NCI-H1105 treated with DMSO at 0.1 percent for 48 hours (cell line): ENCODE measurements around the gene RNF157.
"Not testable (repeated sequence)": the region's sequence is repeated elsewhere in the genome, so short reads cannot be mapped to it uniquely, and the experiment has no call there.

Source experiments
- DNase-seq: peaks from one replicate; lab custom pipeline; 2025; lab: John Stamatoyannopoulos, UW

RNF157 gene

GRCh38 chr17:76232342-76232741 lies 8.0 kb downstream of the RNF157 start:
- DNase-seq, result peak; percentile 56

DNA sequence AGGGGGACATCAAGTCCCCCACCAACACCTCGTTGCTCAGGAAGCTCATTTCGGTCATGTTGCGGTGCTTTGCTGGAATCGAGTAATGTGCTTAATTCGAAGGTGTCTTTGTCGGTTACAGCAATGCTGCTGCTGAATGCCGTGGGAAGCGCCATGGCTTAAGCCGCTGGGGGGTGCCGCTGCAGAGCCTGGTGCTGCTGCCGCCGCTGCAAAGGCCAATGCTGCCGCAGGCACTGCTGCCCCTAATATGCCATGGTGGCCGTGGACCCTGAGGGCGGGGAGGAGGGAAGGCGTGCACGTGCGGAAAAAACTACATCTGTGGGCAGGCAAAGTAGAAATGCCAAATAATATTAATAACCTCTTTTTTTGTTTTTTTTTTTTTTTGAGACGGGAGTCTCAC lies 13.5 kb downstream of the RNF157 start:
- DNase-seq, result not testable (repeated sequence)

DNA sequence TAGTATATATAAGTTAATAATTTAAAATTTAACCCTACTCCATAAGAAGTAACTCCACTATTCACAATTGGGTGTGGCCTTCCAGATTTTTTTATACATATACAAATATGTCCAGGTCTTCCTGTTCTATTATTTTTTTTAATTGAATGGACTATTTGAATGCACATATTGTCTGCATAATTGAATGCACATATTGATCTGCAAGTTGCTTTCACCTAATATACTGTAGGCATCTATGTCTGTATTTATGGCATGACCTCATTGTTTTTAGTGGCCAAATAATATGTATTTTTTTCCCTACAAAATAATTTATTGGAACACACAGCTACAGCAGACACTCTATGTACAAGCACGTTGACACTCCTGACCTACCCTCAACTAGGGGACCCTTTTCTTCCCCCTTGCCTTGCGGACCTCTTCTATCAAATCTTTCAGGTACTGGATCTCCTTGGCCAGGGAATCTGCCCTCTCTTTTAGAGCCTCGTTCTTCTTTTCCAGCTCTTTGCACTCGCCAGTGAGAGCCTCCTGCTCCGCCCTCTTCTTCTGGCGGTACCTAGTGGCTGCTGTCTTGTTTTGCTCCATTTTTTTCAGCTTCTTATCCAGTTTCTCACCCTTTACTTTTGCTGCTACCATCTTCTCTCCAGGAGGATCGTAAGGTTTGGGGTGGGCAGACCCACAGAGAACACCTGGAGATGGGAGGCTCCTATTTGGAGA lies 14.8 kb downstream of the RNF157 start:
- DNase-seq, result not testable (repeated sequence)

GRCh38 chr17:76223802-76224201 lies 16.5 kb downstream of the RNF157 start:
- DNase-seq, result no peak

DNA sequence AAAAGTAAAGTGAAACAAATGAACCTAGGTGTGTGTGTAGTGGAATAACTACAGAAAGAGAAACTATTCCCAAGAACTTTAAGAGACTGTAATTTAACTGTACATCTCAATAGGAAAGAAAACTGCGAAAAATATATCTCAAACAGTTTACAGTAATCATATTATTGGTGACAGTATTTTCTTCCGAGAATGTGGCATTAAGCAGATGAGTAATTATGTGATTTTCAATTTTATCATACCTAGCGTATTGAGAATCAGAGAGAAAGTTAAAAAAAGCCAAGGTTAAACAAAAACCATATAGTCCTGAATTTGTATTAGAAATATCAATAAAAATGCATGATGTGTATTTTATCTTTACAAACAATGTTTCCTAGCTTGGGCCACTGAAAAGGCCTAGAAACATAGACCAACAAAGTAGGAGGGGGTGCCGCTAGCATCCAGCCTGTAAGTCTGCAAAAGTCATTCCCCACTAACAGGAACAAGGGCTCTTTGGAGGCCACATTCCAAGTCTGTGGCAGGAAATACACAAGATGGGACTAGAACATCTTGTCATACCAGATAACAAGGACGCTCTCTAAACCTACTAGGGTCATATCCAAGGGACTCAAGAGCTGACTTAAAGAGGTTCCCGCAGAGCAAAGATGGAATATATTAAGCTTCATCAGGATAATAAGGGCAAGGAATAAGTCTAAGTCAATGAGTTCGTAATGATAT lies 20.5 kb downstream of the RNF157 start:
- no peak for DNase-seq

DNA sequence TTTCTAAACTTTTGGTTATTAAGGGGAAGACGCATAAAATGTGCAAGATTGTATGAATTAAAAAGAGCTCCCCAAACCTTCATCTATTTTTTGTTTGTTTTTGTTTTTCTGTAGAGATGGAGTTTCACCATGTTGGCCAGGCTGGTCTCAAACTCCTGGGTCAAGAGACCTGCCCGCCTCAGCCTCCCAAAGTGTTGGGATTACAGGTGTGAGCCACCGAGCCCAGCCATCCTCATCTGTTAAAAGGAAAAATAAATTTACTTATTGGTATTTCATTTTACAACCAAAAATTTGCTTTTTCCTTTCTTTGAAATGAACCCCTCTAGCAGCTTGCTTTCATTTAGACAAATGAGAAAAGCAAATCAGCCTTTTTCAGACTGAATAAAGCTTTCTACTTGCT lies 23.2 kb downstream of the RNF157 start:
- no peak for DNase-seq

DNA sequence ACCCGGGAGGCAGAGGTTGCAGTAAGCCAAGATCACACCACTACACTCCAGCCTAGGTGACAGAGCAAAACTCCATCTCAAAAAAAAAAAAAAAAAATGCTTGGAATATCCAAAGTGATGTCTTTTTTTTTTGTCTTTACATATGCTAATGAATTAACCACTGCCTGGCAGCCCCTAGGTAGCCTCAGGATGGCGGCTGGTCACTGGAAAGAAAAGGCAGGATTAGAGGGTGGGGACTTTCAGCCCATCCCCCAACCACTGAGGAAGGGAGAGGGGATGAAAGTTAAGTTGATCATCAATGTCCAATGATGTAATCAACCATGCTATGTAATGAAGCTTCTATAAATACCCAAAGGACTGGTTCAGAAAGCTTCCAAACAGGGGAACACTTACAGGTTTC lies 26.8 kb downstream of the RNF157 start:
- no peak for DNase-seq

- no peak for DNase-seq
Observed at GRCh38 chr17:76208120-76208519, 32.2 kb downstream of the RNF157 start.

GRCh38 chr17:76207275-76208059 lies 32.8 kb downstream of the RNF157 start:
- DNase-seq, result no peak

- not testable (repeated sequence) for DNase-seq
Observed at GRCh38 chr17:76205542-76206144, 34.6 kb downstream of the RNF157 start.

DNA sequence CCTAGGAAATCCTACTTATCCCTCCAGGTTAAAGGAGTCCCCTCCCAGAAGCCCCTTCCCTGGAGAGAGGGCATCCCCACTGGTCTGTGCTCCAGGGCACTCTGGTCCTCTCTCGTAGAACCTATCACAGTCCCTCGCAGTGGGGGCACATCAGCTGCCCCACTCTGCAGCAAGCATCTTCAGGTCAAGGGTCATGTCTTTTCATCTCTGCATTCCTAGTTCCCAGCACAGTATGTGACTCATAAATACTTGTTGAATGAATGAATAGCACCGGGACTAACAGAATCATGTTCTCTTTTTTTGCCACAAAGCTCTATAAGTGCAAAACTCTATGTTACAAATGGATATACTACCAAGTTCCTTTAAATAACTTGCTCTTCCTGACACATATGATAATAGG lies 36.0 kb downstream of the RNF157 start:
- no peak for DNase-seq

GRCh38 chr17:76200354-76200753 lies 39.9 kb downstream of the RNF157 start:
- no peak for DNase-seq

DNA sequence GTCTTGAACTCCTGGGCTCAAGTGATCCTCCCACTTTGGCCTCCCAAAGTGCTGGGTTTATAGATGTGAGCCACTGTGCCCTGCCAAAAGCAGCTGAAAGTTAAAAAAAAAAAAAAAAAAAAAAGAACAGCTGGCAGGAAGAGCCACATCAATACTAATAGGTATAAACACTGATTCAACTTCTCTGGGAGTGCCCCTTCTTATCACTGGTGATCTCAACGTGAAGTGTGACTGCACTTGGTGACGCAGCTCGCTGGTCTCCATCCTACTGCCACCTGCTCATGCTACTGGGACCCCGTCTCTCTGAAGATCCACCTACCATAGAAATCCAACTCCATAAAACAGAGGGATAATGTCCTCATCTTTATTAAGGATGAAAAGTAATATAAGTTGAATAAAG lies 40.8 kb downstream of the RNF157 start:
- no peak for DNase-seq

GRCh38 chr17:76198702-76199101 lies 41.6 kb downstream of the RNF157 start:
- DNase-seq, result no peak

DNA sequence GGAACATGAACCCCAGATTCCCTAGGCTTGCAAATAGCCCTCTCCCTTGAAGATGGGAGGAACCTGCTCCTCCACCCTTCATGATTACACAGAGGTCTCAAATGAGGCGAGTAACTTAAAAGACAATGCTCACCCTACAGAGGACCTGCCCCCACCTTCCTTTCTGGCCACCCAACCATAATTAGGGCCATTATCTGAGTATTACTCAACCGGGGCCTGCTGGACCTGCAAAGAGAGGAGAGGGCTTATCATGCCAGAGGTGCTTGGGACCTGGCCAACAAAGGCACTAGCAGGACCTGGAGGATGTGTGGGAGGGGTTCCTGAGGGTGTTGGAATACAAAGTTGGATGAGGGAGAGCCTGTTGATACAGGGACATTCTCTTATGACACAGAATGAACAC lies 42.4 kb downstream of the RNF157 start:
- no peak for DNase-seq

DNA sequence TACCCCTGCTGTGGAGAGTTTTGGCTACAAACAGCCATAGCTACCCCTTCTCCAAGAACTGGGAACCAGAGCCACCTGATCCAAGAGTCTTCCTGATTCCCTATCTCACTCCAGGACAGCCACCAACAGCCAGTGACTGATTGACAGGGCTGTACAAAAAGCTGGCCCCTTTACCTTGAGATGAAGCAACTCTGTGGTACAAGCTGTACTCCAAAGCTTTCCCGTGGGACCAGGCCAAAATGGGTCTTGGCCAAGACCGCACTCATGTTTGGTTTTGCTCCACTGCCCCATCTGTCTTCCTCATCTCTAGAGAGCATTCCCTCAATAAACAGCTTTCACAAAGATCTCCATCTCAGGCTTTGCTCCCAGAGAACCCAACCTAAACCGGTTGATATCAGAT lies 43.6 kb downstream of the RNF157 start:
- DNase-seq, result no peak

DNA sequence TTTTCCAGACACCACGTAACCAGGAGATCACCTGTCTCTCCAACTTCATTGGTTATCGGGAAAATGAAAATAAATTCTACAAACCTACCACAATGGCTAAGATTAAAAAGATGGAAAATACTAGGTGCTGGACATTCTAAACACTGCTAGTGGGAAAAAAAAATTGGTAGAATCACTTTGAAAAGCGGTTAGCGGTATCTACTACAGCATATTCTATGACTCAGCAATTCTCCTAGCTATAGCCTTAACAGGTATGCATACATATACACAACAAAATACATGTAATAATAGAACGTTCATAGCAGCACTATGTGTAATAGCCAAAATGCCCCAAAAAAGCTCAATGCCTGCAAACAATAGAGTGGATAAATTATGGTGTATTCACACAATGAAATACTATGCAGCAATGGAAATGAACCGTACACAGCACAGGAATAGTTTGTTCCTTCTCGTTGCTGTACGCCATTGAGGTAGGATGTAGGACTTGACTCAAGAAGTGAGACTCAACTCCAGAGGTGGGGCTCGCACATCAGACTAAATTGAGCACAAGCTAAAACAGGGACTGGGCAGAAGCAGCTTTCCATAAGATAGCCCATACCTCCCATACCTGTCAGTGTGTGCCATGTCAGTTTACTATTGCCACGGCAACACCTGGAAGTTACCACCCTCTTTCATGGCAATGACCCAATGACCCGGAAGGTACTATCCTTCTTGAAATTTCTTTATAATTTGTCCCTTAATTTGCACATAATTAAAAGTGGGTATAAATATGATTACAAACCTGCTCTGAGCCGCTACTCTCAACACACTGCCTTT lies 44.8 kb downstream of the RNF157 start:
- no peak for DNase-seq

DNA sequence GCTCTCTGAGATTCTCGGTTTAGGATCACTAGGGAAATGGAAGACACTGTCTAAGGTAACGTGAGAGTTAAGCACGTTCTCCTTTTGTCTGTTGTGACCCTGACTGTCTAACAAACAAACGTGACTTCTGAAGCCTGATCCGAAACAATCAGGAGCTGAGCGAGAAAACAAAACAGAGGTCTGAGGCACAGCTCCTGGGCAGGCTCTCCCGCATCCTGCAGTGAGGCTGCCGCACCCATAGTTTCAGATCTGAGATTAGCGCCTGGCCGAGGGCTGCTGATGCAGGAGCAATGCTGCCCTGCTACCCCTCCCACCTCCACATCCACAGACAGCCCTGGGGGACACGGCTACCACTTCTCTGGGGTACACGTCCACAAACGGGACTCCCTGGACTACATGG lies 46.7 kb downstream of the RNF157 start:
- DNase-seq, result no peak

DNA sequence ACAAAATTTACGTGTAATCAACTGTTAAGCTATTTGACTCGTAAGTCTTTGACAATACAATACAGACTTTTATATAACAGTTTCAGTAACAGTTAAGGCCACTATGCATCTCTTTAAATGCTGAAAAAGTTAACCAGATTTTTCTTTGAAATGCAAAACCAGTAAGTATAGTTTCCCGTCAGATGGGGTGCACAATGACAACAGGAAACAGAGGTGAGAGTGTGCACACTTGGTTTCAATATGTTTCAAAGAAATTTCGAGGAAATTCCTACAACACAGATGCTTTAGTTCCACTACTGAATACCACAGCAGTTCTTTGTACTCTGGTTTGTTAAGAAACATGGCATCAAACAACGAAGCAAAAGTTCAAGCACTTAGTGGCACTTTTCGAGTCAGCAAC lies 48.4 kb downstream of the RNF157 start:
- DNase-seq, result no peak

DNA sequence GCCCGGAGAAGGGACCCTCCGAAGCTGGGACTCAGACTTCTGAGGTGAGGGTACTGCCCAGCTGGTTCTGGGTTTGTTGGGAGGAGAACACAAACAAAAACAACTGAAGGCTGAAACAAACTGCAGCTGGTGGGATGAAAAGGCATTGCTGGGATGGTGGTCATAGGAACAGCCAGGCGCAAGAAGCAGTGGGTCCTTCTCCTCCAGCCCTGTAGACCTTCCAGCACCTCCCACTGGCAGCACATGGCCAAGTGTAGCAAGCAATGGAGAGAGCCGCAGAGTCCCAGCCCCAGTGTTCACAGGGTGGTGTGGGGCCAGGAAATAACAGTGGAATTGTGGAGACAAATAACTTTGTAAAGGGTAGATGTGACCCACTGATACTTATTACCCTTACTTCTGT lies 50.6 kb downstream of the RNF157 start:
- no peak for DNase-seq

DNA sequence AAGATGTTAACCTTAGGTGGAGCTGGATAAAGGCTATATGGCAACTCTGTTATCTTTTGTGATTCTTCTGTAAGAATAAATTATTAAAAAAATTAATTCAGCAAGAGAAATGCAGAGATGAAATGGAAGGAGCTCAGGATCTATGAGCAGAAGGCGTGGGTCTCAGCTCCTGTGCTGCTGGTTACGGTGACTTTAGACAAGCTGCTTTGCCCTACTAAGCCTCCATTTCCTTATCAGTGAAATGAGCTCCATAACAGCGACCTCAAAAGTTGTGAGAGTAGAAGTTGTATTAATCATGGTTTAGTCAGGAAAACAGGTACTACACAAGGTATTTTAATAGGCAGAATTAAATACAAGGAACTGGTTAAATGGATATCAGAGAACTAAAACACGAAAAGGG lies 51.0 kb downstream of the RNF157 start:
- no peak for DNase-seq
